Activated T-cell treated with anti-CD3 and anti-CD28 coated beads for 48 hours (primary cell): ENCODE measurements around the gene ACSL4.
A peak's percentile ranks its signal among the peaks of the same experiment; 100 is the strongest.
"Not testable (repeated sequence)": the region's sequence is repeated elsewhere in the genome, so short reads cannot be mapped to it uniquely, and the experiment has no call there.

ENCODE experiments used
- DNase-seq: peaks from one replicate; pipeline ENCODE4 v3.0.0-alpha.2; 2020; ENCODE audit warnings: low read depth

Gene ACSL4

DNA sequence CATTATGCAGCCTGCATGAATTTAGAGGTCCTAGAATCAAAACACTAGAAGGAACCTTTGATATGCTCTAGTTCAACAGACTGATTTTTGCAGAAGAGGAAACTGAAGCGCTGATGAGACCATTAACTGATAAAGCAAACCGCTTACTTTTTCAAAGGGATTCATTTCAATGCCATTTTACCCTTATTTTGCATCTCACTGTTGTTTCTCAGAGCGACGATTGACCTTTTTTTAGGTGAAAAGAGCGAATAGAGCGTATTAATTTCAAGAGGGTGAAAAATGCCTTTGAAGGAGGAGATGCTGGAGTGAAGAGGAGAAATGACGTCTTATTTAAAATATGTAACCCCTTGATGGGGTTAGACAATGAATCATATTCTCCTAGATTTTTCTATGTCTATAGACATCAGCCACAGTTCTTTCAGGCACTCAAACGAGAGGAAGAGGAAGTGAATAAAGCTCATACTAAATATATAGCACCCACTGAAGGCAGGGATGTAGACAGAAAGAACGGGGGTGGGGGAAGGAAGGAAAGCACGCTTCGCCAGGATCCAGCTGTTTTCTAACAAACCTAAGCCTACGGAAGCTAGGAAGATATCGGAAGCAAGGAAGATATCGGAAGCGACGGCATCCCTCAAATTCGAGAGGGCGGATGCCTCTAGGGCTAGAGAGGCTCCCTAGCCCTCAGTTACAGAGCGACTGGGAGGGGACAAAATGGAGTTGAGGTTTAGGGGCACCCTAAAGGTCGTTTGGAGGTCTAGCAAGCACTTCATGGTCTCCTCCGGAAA is 848 bp downstream of the ACSL4 start:
- DNase-seq = peak; percentile 10

DNA sequence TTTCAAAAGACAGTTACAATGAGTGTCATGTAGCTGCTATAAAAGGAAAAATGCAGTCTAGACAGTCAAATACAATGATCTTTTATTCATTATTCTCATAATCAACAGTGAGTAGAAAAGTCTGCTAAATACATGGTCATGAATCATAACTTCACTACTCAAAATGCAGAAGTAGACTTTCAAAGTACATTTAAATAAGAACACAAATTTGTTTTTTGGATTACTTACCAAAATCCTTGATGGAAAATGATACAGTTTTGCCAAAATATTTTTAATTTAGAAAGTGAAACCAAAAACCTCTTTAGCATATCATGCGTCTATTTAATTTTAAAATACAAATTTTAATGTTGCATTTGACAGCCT is 4.9 kb downstream of the ACSL4 start:
- DNase-seq = no peak

DNA sequence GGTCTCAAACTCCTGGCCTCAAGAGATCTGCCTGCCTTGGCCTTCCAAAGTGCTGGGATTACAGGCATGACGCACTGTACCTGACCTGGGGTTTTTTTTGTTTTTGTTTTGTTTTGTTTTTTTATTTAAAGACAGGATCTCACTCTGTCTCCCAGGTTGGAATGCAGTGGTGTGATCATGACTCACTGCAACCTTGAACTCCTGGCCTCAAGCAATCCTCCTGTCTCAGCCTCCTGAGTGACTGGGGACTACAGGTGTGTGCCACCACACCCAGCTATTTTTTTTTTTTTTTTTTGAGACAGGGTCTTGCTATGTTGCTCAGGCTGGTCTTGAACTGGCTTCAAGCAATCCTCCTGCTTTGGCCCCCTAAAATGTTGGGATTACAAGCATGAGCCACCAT is 8.1 kb downstream of the ACSL4 start:
- not testable (repeated sequence) for DNase-seq

DNA sequence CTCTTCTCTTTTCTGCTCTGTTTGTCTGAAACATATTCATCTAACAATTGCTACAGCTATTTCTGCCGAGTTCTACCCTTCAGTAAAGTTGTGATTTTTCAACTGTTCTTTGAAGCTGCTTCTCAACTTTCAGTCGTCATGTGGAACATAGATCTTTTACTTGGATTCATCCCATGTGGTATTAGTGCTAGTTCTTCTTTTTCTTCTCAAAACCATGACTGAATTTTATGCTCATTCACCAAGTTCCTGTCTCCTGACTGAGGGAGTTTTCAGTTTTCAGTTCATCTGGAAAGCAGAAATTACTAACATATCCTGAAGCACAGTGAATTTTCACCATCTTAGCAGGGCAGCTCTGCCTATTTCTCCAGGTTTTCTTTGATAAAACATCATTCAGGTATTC is 12.1 kb downstream of the ACSL4 start:
- DNase-seq = no peak

DNA sequence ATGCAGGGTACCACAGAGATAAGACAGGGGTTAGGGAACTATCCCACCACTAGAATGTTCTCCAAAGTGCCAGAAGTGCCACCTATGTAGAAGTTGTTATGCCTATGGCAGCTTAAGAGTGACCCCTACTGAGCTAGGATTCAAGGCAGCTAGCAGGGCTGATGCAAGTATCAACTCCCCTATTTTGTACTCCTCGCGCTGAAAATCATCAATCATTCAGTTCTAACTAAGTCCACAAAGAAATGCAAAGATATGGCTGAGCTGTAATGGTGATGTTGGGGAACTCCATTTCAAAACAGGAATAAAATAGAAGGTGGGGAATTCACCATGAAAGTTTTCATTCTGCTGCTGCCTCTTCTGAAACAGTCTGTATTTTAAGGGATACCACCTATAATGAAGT is 13.8 kb downstream of the ACSL4 start:
- DNase-seq = no peak

DNA sequence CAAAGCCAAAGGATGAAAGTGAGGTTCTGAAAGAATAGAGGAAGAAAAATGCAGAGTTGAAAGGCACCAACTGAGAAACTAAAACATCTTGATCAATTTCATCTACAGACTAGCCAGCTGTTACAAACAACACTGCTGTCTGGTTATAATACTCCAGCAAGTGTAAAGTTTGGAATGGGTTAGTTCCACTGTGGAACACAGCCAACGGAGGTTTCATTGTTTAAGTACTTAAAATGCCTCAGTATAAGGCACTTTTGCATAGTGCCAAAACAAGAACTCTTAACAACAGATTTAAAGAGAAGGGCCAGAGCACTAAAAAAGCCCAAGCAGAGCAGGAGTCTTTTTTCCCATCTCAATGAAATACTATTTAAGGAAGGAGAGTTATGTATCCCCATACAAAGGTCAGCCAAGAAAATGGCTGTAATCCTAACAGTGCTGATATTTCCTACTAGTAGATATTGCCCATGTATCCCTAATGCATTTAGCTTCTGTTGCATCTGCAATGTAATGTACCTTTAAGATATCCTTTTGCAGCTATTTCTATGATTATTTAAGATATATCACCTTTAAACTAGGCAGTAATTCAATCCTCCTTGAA is 16.5 kb downstream of the ACSL4 start:
- DNase-seq = no peak

DNA sequence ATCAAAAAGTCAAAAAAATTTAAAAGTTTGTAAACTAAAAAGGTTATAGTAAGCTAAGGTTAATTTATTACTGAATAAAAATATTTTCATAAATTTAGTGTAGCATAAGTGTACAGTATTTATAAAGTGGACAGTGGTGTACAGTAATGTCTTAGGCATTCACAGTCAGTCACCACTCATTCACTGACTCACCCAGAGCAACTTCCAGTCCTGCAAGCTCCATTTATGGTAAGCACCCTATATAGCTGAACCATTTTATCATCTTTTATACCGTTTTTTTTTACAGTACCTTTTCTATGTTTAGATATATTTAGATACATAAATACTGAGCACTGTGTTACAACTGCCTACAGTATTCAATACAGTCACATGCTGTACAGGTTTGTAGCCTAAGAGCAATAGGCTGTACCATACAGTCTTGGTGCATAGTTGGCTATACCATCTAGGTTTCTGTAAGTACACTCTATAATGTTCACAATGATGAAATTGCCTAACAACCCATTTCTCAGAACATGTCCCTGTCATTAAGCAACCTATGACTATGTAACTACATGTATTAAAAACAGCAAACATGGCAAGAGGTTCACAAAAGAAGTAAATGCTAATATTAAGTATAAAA is 18.6 kb downstream of the ACSL4 start:
- no peak for DNase-seq

DNA sequence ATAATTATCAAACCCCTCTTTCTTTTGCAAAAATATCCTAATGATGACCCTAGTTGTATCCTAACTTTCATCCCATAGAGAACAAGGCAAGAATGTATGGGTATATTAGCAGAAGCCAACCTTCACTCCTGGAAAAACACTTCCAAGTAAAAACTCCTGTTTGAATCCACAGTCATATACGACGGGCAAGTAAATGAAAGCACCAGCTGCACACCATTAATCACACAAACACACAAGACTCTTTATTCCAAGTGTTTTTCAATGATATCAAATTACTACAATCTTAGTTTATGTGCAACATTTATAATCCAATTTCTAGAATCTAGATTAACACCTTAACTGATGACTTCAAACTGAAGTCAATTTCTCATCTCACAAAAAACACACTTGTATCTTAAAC is 22.9 kb downstream of the ACSL4 start:
- no peak for DNase-seq

DNA sequence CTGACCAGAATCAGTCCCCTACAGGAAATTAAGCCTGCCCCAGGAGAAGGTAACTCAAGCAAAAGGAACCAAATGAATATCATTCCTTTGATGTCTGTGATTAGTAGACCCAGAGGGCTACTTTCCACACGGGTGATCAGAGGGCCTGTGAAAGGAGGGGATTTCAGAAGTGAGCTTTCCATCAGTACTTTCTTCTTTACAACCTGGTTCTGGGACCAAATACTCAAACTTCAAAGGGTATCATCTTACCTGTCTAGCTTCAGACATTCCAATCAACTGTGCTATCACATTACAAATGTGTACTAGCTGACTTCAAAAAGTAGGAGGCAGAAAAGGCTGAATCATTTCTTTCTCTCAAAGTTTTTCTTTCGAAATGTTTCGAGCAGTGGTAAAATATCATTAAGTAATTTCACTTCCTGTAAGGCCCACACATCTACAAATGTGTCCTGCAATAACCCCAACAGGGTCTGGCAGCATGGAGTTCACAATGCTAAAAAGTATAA is 23.9 kb downstream of the ACSL4 start:
- no peak for DNase-seq

DNA sequence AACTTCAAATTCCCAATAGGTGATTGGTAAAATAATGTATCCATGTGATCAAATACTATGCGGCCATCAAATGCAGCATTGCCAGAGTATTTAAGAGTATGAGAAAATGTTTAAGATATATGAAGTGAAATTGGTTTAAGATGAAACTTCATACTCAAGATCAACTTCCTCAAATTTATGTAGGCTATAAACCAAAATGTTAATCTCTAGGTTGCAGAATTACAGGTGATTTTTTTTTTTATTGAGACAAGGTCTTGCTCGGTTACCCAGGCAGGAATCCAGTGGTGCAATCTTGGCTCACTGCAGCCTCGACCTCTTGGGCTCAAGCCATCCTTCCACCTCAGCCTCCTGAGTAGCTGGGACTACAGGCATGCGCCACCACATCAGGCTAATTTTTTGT is 25.3 kb downstream of the ACSL4 start:
- no peak for DNase-seq

DNA sequence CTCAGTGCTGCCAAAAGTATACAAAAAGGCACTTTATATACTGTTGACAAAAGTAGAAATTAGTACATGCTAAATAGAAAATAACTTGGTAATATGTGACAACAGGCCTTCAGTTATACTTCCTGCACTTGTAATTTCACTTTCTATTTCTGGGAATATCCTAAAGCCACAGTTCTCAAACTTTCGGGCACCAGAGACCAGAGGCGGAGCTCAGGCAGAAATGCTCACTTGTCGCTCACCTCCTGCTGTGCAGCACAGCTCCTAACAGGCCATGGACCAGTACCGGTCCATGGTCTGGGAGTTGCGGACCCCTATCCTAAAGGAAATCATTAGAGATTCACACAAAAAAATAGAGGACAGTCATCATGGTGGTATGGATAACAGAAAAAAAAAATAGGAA is 25.7 kb downstream of the ACSL4 start:
- DNase-seq = no peak

DNA sequence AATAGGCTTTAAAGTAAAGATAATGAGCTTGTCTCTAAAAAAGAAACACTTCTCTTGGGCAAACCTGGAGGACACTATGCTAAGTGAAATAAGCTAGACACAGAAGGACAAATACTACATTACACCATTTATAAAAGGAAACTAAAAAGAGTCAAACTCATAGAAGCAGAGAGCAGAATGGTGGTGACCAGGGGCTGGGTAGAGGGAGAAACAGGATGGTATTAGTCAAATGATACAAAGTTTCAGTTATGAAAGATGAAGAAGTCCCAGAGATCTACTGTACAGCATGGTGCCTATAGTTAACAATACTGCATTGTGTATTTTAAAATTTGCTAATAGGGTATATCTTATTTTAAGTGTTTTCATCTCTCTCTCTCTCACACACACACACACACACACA is 28.5 kb downstream of the ACSL4 start:
- no peak for DNase-seq

DNA sequence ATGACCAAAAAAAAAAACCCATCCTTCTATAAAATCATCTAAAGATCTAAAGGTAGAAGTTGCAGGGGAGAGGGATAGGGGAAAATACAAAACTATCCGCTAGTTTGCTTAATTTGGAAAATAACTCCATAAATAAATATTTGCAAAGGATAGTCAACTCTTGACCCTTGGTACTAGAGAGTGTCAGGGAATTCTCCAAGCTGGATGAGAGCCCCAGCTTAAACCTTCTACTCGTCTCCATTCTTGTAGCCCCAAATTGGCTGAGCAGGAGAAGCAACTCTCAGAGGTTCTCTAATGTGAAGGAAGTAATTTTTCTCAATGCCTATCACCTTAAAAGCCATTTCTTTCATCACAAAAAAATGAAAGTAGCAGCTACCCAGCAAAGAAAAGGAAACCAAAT is 35.2 kb downstream of the ACSL4 start:
- DNase-seq = no peak

DNA sequence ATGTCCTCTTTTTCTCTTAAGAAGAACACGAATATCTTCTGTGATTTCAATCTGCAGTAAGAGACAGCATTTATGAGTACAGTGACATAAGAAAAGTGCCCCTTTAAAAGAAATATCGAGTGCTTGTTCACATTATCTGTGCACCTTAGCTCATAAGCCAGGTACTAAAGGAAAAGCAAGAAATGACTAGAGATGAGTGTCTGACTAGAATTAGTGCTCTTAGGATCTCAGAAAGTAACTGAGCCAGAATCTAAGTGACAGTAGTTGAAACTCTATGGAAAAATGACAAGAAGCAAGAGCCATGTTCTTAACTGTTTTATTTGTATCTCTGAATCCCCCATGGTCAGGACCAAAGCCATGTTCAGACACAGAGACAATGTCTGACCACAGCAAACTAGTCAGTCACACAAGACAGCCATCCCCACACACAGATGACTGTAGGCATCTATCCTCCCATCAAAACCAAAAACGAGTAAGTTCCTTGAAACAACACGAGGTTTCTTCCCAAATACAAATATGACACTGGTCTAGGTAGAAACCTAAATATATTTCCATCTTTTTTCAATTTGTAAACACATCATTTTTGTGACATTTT is 36.8 kb downstream of the ACSL4 start:
- no peak for DNase-seq

DNA sequence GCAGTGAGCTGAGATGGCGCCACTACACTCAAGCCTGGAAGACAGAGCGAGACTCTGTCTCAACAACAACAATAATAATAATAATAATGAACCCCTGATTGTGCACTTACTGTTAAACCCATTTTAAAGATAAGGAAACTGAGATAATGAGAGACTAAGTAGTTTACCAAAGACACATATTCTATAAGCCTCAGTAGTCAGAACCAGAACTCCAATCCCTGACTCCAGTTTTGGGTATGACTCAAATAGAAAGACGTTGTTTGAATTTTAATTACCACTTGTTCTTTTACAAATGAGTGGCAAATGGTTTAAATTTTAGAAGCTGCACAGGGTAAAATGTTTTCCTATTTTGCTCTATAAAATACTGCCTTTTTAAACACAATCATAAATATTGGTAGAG is 37.4 kb downstream of the ACSL4 start:
- DNase-seq = no peak

DNA sequence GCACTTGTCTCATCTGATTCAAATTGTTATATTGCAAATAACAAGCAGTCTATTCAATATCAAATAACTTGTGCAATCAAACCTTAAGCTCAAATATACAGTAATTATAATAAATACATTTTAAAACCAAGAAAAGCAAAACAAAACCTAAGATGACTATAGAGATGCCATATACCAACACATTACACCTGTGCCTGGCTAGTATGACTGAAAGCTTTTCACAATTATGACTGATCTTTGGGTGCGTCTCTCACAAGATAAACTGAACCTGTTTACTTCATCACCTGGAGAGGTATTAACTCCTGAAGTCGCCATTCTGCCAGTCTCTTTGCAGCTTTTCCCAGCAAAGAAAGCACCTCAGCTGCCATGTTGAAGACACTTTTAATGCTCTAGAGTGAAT is 41.3 kb downstream of the ACSL4 start:
- DNase-seq = no peak

DNA sequence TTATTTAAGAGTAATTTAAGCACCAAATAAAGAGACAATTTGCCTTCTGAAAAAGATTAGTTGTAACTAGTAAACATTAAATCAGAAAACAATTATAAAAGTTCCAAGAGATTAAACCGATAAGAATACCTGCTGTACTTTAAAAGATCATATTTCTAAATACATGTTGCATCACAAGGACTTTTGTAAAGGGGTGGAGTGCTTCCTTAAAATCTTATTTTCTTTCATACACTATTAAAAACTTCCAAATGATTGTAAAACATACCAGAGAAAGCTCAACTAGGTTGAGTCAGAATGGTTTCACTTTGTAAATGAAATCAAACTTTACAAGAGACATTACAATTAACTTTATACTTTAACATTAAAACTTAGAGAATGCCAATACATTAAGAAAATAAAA is 41.8 kb downstream of the ACSL4 start:
- DNase-seq = no peak

DNA sequence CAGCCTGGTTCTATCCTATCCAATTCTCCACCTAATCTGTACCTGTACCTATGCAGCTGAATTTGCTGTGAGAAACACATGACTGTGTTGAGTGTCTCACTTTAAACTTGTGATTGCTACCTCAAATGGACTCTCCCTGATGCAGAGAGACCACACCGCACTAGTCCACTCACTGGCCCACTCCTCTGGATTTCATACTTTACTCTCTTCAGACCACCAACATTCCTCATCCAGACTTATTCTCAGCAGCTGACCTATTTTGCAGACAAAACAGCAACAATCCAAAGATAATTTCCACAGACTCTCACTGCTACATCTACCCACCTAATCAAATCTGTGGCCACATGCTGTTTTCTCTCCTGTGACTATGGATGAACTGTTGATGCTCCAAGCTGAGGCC is 45.2 kb downstream of the ACSL4 start:
- DNase-seq = no peak

DNA sequence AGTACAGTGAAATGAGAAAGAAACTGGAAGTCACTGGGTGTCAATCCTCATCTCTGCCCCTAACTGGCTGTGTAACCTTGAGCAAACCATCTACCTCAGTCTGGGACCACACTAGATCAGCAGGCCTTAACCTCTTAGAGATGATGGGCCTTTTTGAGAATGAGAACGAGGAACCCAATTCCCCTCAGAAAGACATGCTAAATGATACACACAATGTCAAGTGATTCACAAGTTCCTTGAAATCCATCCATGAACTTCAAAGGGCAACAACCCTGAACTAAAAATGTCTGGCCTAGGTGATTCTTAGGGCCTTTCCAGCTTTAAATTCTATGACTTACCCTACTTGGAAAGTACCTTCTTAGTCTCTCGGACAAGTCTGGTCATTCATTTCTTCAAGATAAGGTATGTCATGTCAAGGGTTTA is 47.4 kb downstream of the ACSL4 start:
- no peak for DNase-seq

DNA sequence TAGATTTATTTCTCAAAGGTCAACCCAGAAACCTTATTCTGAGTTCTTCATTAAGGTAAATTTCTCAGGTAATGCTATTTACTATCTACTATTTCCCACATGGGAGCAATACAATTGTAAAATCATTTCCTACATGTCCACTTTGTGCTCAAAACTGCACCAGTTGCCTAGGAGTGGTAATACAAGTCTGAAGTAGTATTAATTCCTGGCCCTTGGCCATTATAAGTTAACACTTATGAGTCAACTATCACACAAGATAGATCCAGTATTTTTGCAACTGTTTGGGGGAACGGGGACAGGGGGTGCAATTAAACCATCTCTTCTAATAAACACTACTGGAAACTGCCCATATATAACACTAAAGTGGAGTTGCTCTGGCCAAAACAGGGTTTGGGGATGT is 48.9 kb downstream of the ACSL4 start:
- DNase-seq = no peak

DNA sequence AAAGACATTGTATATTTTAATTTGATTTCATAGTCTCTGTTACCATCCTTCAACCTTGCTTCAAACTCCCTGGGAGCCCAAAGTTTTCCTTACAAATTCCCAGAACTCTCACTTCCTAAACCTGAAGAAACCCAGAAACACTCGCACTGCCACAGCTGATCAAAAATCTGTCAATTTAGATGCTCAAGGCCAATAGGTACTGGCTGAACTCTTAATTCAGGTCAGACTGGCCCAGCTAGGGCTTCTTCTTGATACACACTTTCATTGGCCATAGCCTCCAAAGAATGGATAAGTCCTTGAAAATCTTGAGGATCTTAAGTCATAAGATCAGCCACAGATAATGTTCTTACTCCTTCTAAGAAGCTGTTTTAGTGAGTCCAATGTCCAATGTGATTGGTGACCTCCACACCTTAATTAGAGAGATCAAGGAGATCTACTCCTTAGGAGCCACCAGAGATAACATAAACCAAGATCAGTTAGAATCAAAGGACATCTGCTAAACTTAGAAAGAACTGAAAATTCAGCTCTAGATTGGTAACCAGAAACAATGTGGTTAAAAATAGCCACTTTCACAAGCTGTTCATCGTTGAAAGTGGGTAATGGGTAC is 51.5 kb downstream of the ACSL4 start:
- no peak for DNase-seq

DNA sequence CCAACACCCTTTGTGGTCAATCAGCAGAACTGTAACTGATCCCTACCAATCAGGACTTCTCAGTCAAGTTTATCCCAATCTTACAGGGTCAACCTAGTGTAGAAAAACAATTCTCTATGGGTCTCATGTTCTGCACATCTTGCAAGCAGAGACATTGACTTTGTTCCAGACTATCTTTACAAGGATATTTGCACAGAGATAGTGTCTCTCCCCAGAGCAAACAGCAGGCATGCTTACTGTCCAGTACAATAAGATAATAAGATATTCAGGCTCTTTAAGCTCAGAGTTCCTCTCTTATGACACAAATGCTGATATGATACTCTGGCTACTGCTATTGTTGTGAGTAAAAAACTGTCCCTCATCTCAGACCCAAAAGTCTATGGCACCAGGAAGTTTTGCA is 53.2 kb downstream of the ACSL4 start:
- no peak for DNase-seq

DNA sequence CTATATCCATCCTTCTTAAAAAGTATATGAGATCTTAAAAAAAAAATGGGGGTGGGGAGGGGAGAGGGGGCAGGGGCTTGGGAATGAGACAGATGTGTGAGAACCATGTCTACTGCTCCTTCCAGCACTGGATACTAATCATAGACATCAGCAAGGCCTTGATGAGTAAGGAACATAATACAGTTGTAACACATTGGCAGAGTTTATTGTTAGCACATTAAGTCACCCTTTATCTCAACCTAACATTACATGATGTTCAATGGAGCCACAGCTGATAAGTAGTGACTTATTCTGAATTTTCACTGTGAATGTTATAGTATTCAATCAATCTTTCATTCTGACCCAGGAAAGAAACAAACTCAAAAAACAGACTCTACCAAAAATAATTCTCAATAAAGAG is 60.8 kb downstream of the ACSL4 start:
- DNase-seq = no peak
